SK-N-SH (cell line): ENCODE results near the gene CD300LB. TPM values are rescaled to one million over a fixed set of nuclear protein-coding genes. Genes with fewer than 3 reads are reported as not detected.

Experiments used
- CTCF ChIA-PET: fragments of 300-600, 350-600 bp; formaldehyde crosslinking; extraction: SDS; loops from one replicate; lab custom pipeline; 2021; lab: Yijun Ruan, JAX
- POLR2A ChIA-PET: fragments of 350-600 bp; sonication (Branson Sonifier 250); formaldehyde crosslinking; extraction: SDS; loops from one replicate; lab custom pipeline; 2020; ENCODE audit warnings: antibody characterized with exemption, inconsistent platforms; lab: Yijun Ruan, JAX
- DNase-seq: peaks from one replicate; pipeline ENCODE4 v3.0.0; 2012
- H2AFZ ChIP-seq: fragments of 200-600 bp; sonication (generic); 2 replicates; pipeline ENCODE4 v1.8.1; 2016; ENCODE audit warnings: antibody characterized with exemption, mild to moderate bottlenecking, low read depth
- H3F3A ChIP-seq: fragments of 200-600 bp; sonication (generic); replicated peaks from 2 replicates; pipeline ENCODE3; 2016; ENCODE audit warnings: antibody characterized with exemption, mild to moderate bottlenecking; ENCODE audit not compliant: insufficient read depth
- H3K27ac ChIP-seq, 2 experiments: fragments of 200-500 bp in 1 of 2; fragments of 200-600 bp in 1 of 2; sonication (Bioruptor generic) in 1 of 2; sonication (generic), shearing (Covaris generic) in 1 of 2; 2 replicates each; pipeline versions ENCODE4 v1.5.1 to v1.6.1; 2014 to 2016; ENCODE audit warnings: low read depth in 2 of 2, inconsistent platforms in 1 of 2, low read length in 1 of 2, mild to moderate bottlenecking in 1 of 2, mixed read lengths in 1 of 2
- H3K27me3 ChIP-seq: fragments of 200-600 bp; sonication (generic), shearing (Covaris generic); 2 replicates; pipeline ENCODE4 v1.6.1; 2016; ENCODE audit warnings: mixed run types; ENCODE audit not compliant: insufficient read depth
- H3K36me3 ChIP-seq, 2 experiments: fragments of 200-500 bp in 1 of 2; fragments of 200-600 bp in 1 of 2; sonication (Bioruptor generic) in 1 of 2; sonication (generic) in 1 of 2; replicated peaks in 1 of 2; 2 replicates each; pipeline versions ENCODE3 to v1.5.1; 2014 to 2016; ENCODE audit warnings: low read length in 1 of 2, mild to moderate bottlenecking in 1 of 2; ENCODE audit not compliant: insufficient read depth in 2 of 2, control insufficient read depth in 1 of 2
- H3K4me1 ChIP-seq, 2 experiments: fragments of 200-500 bp in 1 of 2; fragments of 200-600 bp in 1 of 2; sonication (Bioruptor generic) in 1 of 2; sonication (generic), shearing (Covaris generic) in 1 of 2; 2 replicates each; pipeline versions ENCODE4 v1.5.1 to v1.6.1; 2014 to 2016; ENCODE audit warnings: low read depth in 1 of 2, low read length in 1 of 2, mixed run types in 1 of 2; ENCODE audit not compliant: insufficient read depth in 2 of 2, control insufficient read depth in 1 of 2
- H3K4me2 ChIP-seq: fragments of 200-600 bp; sonication (generic), shearing (Covaris generic); 2 replicates; pipeline ENCODE4 v1.6.1; 2017; ENCODE audit warnings: mixed run types
- H3K4me3 ChIP-seq, 2 experiments: fragments of 200-500 bp in 1 of 2; fragments of 200-600 bp in 1 of 2; sonication (Bioruptor generic) in 1 of 2; sonication (generic), shearing (Covaris generic) in 1 of 2; 2 replicates each; pipeline versions ENCODE4 v1.5.1 to v1.8.1; 2014 to 2016; ENCODE audit warnings: low read depth in 2 of 2, inconsistent platforms in 1 of 2, low read length in 1 of 2, mild to moderate bottlenecking in 1 of 2, mixed read lengths in 1 of 2, moderate library complexity in 1 of 2
- H3K79me2 ChIP-seq: fragments of 200-600 bp; sonication (generic); 2 replicates; pipeline ENCODE4 v1.8.1; 2017; ENCODE audit warnings: mild to moderate bottlenecking; ENCODE audit not compliant: insufficient read depth
- H3K9ac ChIP-seq: fragments of 200-600 bp; sonication (generic); 2 replicates; pipeline ENCODE4 v1.6.1; 2017; ENCODE audit warnings: mixed run types
- H3K9me2 ChIP-seq: fragments of 200-600 bp; sonication (generic); 2 replicates; pipeline ENCODE4 v1.6.1; 2017; ENCODE audit warnings: mixed run types
- H3K9me3 ChIP-seq: fragments of 200-600 bp; sonication (generic); 2 replicates; pipeline ENCODE4 v1.6.1; 2017; ENCODE audit warnings: mixed run types, mild to moderate bottlenecking, moderate library complexity
- H4K20me1 ChIP-seq: fragments of 200-600 bp; sonication (generic); 2 replicates; pipeline ENCODE4 v1.6.1; 2017; ENCODE audit warnings: mild to moderate bottlenecking, mixed run types; ENCODE audit not compliant: insufficient read depth
- CHD2 ChIP-seq: fragments of 150-350 bp; IDR thresholded peaks from 2 replicates; pipeline ENCODE4 v1.6.1; 2018; ENCODE audit warnings: low read length; ENCODE audit not compliant: partially characterized antibody
- EP300 ChIP-seq, 2 experiments: IDR thresholded peaks; 2 replicates each; pipeline versions ENCODE4 v1.4.0 to v1.6.1; 2012; ENCODE audit warnings: borderline replicate concordance in 1 of 2, low read depth in 1 of 2, low read length in 1 of 2
- FOSL2 ChIP-seq: IDR thresholded peaks from 2 replicates; pipeline ENCODE4 v1.4.0; 2012; ENCODE audit warnings: low read depth, mild to moderate bottlenecking, moderate library complexity, borderline replicate concordance
- FOXM1 ChIP-seq: IDR thresholded peaks from 2 replicates; pipeline ENCODE4 v1.4.0; 2012; ENCODE audit warnings: low read depth, mild to moderate bottlenecking
- GABPA ChIP-seq: IDR thresholded peaks from 2 replicates; pipeline ENCODE4 v1.4.0; 2012; ENCODE audit warnings: low read depth, mild to moderate bottlenecking
- IRF3 ChIP-seq: fragments of 150-350 bp; IDR thresholded peaks from 2 replicates; pipeline ENCODE4 v1.6.1; 2016; ENCODE audit warnings: mild to moderate bottlenecking, low read depth, low read length
- MXI1 ChIP-seq: IDR thresholded peaks from 2 replicates; pipeline ENCODE4 v1.6.1; 2012; ENCODE audit warnings: mild to moderate bottlenecking, low read depth, low read length, improper control_type of control experiment
- RAD21 ChIP-seq: IDR thresholded peaks from 2 replicates; pipeline ENCODE4 v1.6.1; 2012; ENCODE audit warnings: mild to moderate bottlenecking, low read length
- REST ChIP-seq: IDR thresholded peaks from 2 replicates; pipeline ENCODE4 v1.6.1; 2012; ENCODE audit warnings: mild to moderate bottlenecking, low read depth, low read length, moderate library complexity
- SIN3A ChIP-seq: IDR thresholded peaks from 2 replicates; pipeline ENCODE4 v1.6.1; 2012; ENCODE audit warnings: low read depth, mild to moderate bottlenecking, low read length, moderate library complexity, borderline replicate concordance
- TAF1 ChIP-seq: IDR thresholded peaks from 2 replicates; pipeline ENCODE4 v1.6.1; 2012; ENCODE audit warnings: low read depth, mild to moderate bottlenecking, low read length, moderate library complexity, borderline replicate concordance
- TEAD4 ChIP-seq: IDR thresholded peaks from 2 replicates; pipeline ENCODE4 v1.4.0; 2012; ENCODE audit warnings: mild to moderate bottlenecking, borderline replicate concordance; ENCODE audit not compliant: insufficient read depth
- YY1 ChIP-seq: IDR thresholded peaks from 2 replicates; pipeline ENCODE4 v1.4.0; 2012; ENCODE audit warnings: low read depth, mild to moderate bottlenecking
- WGBS: methylation state at CpG from one replicate; pipeline ENCODE4 v1.1.6; 2017; ENCODE audit warnings: low lambda C conversion rate; 5-methylcytosine and 5-hydroxymethylcytosine counted together
- polyA plus RNA-seq, 3 experiments: library from polyadenylated mRNA; depleted of rRNA; stranded (reverse); fragments of >200 nt; gene quantifications; 2 replicates each; pipeline ENCODE4 v1.2.3, GENCODE V29; 2012
- TF ChIP-seq, protein P1 (sequence below): IDR thresholded peaks from 2 replicates; pipeline ENCODE4 v1.4.0; 2012; ENCODE audit warnings: low read depth
- TF ChIP-seq, protein P2 (sequence below): IDR thresholded peaks from 2 replicates; pipeline ENCODE4 v1.4.0; 2012; ENCODE audit warnings: low read depth, borderline replicate concordance

The CD300LB gene
- polyA plus RNA-seq, 1 of the 3 experiments (the other 2 are of a cell fraction), result not detected

DNA sequence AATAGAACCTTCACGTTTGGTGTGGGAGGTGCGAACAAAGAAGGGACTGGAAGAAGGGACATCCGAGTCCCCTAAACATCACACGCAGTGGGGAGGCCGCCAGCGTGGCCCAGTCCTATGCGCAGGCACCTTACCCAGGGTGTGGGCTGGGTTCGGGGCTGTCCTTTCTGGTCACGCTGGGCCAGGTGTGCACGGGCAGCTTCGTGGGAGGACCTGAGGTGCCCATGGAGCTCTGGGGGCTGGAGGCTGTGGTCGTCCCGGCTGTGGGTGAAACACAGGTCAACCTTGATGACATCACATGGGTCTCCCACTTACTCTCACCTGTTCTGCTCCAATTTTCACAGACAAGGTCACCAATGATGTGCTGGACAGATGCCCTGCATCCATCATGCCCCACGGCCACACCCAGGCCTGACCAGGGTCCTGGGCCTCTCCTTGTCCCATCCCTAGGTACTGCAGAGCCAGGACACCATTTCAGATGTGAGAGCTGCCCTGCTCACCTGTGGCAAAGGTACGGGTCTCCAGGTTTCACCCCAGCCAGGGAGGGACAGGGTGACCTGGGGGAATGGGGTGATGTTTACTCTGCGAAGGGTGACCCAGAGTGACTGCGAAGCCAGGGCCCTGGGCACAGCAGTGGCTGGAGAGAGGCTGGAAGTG lies 11.6 kb upstream of the CD300LB start:
- no peak overlapping the region for H3K9ac ChIP-seq
- TF ChIP-seq REST (no peak), FOXM1 (no peak), FOSL2 (no peak), CHD2 (no peak), RAD21 (no peak), TAF1 (no peak), SIN3A (no peak), EP300 (IDR thresholded peaks at IDR 0.05; ENCODE audit: borderline replicate concordance in 1 of 2, low read depth in 1 of 2, low read length in 1 of 2) (no peak), IRF3 (no peak), GABPA (no peak), TEAD4 (no peak), YY1 (no peak), MXI1 (no peak)
- TF ChIP-seq, protein P1, sequence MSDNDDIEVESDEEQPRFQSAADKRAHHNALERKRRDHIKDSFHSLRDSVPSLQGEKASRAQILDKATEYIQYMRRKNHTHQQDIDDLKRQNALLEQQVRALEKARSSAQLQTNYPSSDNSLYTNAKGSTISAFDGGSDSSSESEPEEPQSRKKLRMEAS, result no peak
- TF ChIP-seq, protein P2, sequence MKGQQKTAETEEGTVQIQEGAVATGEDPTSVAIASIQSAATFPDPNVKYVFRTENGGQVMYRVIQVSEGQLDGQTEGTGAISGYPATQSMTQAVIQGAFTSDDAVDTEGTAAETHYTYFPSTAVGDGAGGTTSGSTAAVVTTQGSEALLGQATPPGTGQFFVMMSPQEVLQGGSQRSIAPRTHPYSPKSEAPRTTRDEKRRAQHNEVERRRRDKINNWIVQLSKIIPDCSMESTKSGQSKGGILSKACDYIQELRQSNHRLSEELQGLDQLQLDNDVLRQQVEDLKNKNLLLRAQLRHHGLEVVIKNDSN, result no peak
- H3F3A ChIP-seq, result no peaks in the 10 kb centered on the region
- 45% methylated on average over 13 of the region's 17 CpGs for WGBS
- H4K20me1 ChIP-seq, result no peaks in the 10 kb centered on the region
- H3K27ac ChIP-seq, result no peak overlapping the region
- POLR2A ChIA-PET, result no interaction called here
- no peaks in the 10 kb centered on the region for H3K9me2 ChIP-seq
- no peaks in the 10 kb centered on the region for H3K79me2 ChIP-seq
- no peak overlapping the region for H2AFZ ChIP-seq
- no peaks in the 10 kb centered on the region for H3K27me3 ChIP-seq
- no peak overlapping the region for H3K4me2 ChIP-seq
- H3K4me1 ChIP-seq, result no peaks in the 10 kb centered on the region
- no peak for DNase-seq
- no peak overlapping the region for H3K4me3 ChIP-seq
- no peaks in the 10 kb centered on the region; the same call in 1 of the 2 replicates for H3K9me3 ChIP-seq
- CTCF ChIA-PET, result interaction anchor here (0.6 to 2.4 kb wide), 6 partner anchors 9 to 194 kb away, joined by 3 to 8 read pairs (median 4); partner anchors contain the start of gene RAB37
- H3K36me3 ChIP-seq, result no peaks in the 10 kb centered on the region
